SK-N-SH (cell line): ENCODE measurements around the gene ZNF484.
A peak's percentile ranks its signal among the peaks of the same experiment; 100 is the strongest.
"Not testable (repeated sequence)": the region's sequence is repeated elsewhere in the genome, so short reads cannot be mapped to it uniquely, and the experiment has no call there.

ENCODE experiments used
- CTCF ChIP-seq: fragments of 200-600 bp; sonication (generic); IDR thresholded peaks from 2 replicates; pipeline ENCODE4 v1.6.1; 2017; ENCODE audit warnings: antibody characterized with exemption, mild to moderate bottlenecking, moderate library complexity
- EZH2phosphoT487 ChIP-seq: fragments of 200-600 bp; sonication (generic); IDR thresholded peaks from 2 replicates; pipeline ENCODE4 v1.6.1; 2017; ENCODE audit warnings: low read depth, mixed run types, mild to moderate bottlenecking, antibody characterized with exemption, moderate library complexity, borderline replicate concordance
- FOXJ3 ChIP-seq: sonication (generic); formaldehyde crosslinking; IDR thresholded peaks from 2 replicates; pipeline ENCODE4 v1.5.1; 2020; ENCODE audit warnings: mild to moderate bottlenecking, missing genetic modification reagents
- JUND ChIP-seq: IDR thresholded peaks from 2 replicates; pipeline ENCODE4 v1.4.0; 2012
- MEF2A ChIP-seq: IDR thresholded peaks from 2 replicates; pipeline ENCODE4 v1.4.0; 2012; ENCODE audit warnings: low read depth, borderline replicate concordance
- PBX3 ChIP-seq: IDR thresholded peaks from 2 replicates; pipeline ENCODE4; 2012
- SIN3A ChIP-seq: IDR thresholded peaks from 2 replicates; pipeline ENCODE4 v1.6.1; 2012; ENCODE audit warnings: low read depth, mild to moderate bottlenecking, low read length, moderate library complexity, borderline replicate concordance
- TCF12 ChIP-seq: IDR thresholded peaks from 2 replicates; pipeline ENCODE4 v1.4.0; 2012
- TF ChIP-seq, protein P1 (sequence below): IDR thresholded peaks from 2 replicates; pipeline ENCODE4 v1.4.0; 2012; ENCODE audit warnings: low read depth

- not testable (repeated sequence) for TF ChIP-seq FOXJ3 (CRISPR knock-in tag); JUND; EZH2phosphoT487; PBX3; SIN3A; TCF12; MEF2A
- 0 out of 2 replicates have a peak, but pooled peaks have one; percentile 17 for TF ChIP-seq CTCF
- TF ChIP-seq, protein P1, sequence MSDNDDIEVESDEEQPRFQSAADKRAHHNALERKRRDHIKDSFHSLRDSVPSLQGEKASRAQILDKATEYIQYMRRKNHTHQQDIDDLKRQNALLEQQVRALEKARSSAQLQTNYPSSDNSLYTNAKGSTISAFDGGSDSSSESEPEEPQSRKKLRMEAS, result not testable (repeated sequence)
These were observed 6.0 kb upstream of the ZNF484 start for GRCh38 chr9:92883666-92884405.
